H4 (cell line): ENCODE measurements around the gene POLR2J3. TPM values are rescaled to one million over a fixed set of nuclear protein-coding genes. Genes with fewer than 3 reads are reported as not detected.
"Not testable (repeated sequence)": the region's sequence is repeated elsewhere in the genome, so short reads cannot be mapped to it uniquely, and the experiment has no call there.

Experiments used
- DNase-seq: peaks from one replicate; pipeline ENCODE4 v3.0.0-alpha.2; 2015; ENCODE audit warnings: low spot score
- total RNA-seq: library from RNA; depleted of rRNA; stranded (reverse); fragments of >200 nt; shearing (Covaris generic); gene quantifications from 2 replicates; pipeline ENCODE4 v1.2.3, GENCODE V29; 2014

The POLR2J3 gene
- total RNA-seq, 1 experiment from 2014 or later = 11.9 TPM

DNA sequence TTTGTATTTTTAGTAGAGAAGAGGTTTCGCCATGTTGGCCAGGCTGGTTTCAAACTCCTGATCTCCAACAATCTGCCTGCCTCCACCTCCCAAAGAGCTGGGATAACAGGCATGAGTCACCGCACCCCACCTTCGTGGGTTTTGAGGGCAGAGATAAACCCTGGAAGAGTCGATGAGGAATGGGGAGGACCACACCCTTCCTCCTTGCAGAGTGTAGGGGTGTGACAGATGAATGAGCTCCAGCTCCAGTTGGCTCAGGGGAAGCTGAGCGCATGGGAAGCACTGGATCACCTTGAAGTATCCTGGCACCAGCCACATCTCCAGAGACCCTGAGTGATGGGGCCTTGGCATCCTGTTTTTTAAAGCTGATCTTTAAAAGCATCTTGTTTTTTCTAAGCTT is 11.1 kb upstream of the POLR2J3 start:
- not testable (repeated sequence) for DNase-seq

DNA sequence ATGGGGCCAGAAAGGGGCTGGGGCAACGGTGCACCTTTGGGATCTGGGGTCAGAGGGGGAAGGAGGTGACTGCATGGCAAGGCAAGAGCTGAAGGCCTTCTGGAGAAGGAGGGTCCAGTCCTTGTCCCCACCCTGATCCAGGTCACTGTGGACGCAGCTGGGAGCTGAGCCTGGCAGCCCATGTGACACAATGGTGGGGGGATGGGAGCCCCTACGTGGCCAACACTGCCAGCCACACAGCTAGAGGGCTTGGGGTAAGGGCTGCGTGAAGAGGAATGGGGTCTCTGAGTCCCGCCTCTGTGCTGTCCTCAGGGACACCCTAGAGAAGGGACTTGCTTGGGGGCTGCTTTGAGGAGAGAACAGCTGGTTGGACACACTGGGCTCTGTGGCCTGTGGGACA is 9.3 kb upstream of the POLR2J3 start:
- DNase-seq = not testable (repeated sequence)

DNA sequence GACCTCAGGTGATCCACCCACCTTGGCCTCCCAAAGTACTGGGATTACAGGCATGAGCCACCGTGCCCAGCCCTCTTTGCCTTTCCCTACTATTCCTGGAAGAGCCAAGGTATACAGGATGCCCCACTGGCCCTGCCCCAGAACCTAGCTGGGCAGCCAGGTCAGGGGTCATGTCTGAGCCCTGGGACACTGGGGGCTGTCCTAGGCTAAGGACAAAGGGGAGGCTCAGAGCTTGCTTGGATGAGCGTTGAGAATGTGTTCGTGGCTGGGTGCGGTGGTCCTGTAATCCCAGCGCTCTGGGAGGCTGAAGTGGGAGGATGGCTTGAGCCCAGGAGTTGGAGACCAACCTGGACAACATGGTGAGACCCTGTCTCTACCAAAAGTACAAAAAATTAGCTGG is 6.1 kb upstream of the POLR2J3 start:
- not testable (repeated sequence) for DNase-seq

DNA sequence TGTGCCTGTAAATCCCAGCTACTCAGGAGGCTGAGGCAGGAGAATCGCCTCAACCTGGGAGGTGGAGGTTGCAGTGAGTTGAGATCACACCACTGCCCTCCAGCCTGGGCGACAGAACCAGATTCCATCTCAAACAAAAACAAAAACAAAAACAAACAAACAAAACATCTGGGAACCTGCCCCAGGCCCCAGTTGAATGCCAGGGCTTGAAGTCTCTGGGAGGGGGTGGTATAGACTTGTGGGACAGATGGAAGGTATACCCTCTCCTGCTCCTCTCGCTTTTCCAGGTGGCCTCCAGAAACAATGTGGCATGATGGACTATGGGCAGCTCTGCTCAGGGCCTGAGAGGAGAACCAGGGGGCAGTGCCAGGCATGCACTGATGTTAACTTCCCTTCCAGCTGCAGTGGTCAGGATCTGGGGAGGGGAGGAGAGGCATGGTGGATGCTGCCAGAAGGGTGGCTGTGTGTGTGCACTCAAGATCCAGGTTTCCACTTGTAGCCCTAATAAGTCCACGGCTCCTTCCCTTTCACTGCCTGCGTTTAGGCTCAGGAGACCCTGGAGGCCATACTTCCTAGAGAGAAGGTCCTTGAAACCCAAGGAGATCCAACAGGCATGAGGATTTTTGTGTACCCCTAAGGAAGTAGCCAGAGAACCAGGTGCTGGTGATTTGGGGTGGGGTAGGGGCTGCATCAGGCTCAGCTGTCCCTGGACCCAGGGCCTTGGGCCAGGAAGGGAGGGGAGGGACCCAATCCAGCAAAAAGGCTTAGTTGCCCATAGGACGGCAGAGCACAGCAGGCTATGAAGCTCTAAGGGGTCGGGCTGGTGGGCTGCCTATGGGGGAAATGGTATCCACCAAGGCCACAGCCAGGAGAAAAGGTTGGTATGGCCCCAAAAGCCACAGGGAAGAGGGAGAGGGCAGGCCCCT is 5.2 kb upstream of the POLR2J3 start:
- DNase-seq = not testable (repeated sequence)

DNA sequence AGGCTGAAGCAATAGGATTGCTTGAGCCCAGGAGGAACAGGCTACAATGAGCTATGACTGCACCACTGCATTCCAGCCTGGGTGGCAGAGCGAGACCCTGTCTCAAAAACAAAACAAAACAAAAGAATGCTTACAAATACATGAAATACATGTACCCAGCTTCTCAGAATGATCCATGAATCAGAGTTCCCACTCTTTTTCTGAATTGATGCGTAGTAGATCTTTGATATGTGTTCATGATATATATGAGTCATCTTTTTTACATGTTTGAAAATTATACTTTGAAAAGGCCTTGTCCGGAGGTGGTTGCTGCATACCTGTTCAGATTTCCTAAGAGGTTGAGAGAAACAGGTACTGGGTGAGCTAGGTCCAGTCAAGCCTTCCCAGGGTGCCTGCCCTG is 4.0 kb upstream of the POLR2J3 start:
- not testable (repeated sequence) for DNase-seq

DNA sequence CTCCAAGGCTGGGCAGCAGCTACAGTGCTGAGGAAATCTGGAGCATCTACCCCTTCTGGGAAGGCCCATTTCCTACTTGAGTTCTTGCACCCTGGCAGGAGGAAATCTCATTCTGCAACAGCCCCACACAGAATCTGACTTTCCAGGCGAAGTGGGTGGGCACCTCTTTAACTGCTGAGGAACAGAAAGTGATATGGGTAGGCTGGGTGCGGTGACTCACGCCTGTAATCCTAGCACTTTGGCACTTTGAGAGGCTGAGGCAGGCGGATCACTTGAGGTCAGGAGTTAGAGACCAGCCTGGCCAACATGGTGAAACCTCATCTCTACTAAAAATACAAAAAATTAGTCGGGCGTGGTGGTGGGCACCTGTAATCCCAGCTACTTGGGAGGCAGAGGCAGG is 2.2 kb upstream of the POLR2J3 start:
- not testable (repeated sequence) for DNase-seq

DNA sequence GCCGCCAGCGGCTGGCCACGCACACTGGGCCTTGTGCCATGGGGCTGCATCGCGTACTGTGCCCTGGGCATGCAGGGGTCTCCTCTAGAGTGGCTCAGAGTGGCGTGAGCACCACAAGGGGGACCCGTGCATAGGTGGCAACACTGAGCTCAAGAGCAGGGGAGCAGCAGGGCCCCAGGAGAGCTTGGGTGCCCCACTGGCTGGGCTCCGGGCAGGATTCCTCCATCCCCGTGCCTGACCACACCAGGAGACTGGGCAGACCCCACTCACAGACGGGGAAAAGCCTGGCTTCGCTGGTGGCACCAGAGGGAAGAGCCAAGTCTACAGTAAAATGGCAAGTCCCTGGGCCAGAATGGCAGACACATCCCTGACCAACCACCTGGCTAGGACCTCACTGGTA is 3.8 kb downstream of the POLR2J3 start:
- DNase-seq = not testable (repeated sequence)

DNA sequence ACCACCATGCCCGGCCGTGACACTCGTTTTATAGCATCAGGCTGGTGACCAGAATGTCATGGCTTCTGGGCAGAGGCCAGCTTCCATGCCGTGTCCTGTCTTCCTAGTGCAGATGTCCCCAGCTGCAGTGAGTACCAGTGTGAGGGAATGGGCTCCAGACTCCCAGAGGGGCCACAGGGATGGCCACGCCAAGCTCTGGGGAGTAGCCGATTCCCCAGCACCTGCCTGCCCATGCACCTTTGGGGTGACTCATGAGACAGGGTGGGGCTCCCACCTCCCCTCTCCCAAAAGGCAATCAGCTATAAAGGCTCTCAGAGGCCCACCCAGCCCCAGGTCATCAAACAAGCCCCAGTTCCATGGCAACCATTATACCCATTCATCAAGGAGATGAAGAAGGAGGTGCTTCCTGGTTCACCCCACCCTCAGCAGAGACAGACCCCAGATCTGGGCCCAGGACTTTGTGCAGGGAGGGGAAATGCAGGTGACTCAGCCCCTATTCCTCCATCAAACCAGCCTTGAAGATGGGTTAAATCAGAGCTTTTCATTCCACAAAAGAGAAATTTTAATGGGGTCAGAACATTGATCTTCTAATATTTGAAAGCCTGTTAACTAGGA is 21.5 kb downstream of the POLR2J3 start, which contains the start of gene SPDYE2:
Gene SPDYE2 (plus strand): TSS at position 419 of the 615 bp plus-strand sequence. CDS start 2,030 bp downstream, outside the sequence.
- DNase-seq = not testable (repeated sequence)

DNA sequence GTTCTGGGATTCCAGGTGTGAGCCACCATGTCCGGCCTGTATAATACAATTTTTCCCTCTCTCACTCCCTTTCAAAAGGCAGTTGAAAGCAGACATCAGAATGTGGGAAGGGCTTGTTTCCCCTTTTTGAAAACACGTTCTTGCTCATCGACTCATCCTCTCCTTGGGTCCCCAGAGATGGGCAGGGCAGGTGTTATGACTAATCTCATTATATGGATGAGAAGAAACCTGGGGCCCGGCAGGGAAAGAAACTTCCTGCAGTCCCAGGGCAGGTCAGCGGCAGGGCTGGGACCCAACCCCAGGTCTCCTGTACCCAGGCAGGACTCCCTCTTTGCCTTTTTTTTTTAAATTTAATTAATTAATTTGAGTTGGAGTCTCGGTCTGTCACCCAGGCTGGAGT is 26.0 kb downstream of the POLR2J3 start:
- DNase-seq = not testable (repeated sequence)

DNA sequence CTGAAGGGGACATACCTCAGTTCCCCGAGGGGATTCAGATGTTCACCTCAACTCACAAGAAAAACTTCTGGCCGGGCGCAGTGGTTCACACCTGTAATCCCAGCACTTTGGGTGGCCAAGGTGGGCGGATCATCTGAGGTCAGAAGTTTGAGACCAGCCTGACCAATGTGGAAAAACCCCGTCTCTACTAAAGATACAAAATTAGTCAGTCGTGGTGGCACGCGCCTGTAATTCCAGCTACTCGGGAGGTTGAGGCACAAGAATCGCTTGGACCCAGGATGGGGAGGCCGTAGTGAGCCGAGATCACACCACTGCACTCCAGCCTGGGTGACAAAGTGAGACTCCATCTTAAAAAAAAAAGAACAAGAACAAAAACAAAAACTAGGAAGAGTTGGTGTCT is 27.1 kb downstream of the POLR2J3 start:
- not testable (repeated sequence) for DNase-seq

DNA sequence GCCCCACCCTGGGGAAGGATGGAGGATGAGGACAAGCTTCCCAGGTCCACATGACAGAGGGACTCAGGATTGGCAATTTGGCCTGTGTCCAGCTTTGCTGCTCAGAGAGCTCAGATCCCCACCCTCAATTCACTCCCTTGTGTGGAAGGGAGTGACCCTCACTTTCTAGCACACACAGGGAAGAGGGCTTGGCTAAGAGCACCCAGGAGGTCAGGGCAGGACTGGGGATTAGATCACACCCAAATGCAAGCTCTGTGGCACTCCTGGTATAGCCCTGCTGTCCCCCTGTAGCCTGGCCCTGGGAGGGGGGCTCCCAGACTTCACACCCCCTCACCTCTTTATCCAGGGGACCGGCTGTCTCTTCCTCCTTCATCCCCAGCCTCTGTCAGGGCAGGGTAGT is 28.0 kb downstream of the POLR2J3 start:
- not testable (repeated sequence) for DNase-seq

DNA sequence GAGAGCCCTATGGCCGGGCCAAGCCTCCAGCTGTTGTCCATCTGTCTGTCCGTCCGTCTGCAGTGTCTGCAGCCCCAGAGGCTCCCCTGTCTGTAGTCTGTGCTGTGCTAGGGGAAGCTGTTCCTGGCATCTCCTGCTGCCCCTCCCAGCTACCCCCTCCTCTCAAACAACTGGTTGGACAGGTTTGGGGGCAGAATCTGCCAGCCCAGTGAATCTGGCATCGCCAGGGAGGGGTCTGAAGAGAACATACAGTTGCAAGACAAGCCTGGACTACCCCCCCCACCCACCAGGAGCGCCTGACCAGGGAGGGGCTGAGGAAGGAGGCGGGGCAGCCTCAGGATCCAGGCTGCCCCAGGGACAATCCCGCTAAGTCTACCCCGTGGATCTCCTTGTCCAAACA is 28.8 kb downstream of the POLR2J3 start, which contains the start of gene UPK3BL2:
Gene UPK3BL2 (minus strand): TSS at position 101 of the 400 bp plus-strand sequence. CDS start 60 bp downstream, at position 41.
- DNase-seq = not testable (repeated sequence)

DNA sequence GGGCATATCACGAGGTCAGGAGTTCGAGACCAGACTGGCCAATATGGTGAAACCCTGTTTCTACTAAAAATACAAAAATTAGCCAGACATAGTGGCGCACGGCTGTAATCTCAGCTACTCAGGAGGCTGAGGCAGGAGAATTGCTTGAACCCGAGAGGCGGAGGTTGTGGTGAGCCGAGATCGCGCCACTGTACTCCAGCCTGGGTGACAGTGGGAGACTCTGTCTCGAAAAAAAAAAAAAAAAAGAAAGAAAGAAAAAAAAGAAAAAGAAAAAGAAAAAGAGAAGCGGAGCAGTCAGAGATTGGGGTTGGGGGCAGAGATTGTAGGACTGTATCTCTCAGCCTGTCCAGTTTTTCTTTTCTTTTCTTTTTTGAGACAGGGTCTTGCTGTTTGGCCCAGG is 29.6 kb downstream of the POLR2J3 start:
- not testable (repeated sequence) for DNase-seq

DNA sequence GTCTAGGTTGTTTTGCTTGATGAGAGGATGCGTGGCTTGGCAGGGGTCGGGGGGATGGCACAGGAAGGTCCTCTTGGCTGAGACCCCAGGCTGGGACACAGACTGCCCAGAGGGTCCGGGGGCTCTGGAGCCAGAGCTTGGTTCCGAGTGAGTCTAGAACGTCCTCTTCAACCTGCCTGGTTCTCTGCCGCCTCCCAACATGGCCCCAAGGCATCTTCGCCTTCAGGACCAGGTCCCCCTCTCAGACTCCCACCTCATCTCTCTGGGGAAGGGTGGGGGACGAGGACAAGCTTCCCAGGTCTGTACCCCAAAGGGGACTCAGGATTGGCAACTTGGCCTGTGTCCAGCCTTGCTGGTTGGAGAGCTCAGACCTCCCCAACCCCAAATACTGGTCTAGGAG is 30.3 kb downstream of the POLR2J3 start:
- not testable (repeated sequence) for DNase-seq

DNA sequence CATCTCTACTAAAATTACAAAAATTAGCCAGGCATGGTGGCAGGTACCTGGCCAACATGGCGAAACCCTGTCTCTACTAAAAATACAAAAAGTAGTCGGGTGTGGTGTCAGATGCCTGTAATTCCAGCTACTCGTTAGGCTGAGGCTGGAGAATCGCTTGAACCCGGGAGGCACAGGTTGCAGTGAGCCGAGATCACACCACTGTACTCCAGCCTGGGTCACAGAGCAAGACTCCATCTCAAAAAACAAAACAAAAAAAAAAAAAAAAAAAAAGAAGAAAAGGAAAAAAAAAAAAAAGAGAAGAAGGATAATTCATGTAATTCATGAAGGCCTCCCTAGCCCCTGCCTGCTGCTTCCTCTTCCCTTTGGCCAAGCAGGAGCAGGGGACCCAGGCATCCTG is 31.8 kb downstream of the POLR2J3 start:
- DNase-seq = not testable (repeated sequence)

DNA sequence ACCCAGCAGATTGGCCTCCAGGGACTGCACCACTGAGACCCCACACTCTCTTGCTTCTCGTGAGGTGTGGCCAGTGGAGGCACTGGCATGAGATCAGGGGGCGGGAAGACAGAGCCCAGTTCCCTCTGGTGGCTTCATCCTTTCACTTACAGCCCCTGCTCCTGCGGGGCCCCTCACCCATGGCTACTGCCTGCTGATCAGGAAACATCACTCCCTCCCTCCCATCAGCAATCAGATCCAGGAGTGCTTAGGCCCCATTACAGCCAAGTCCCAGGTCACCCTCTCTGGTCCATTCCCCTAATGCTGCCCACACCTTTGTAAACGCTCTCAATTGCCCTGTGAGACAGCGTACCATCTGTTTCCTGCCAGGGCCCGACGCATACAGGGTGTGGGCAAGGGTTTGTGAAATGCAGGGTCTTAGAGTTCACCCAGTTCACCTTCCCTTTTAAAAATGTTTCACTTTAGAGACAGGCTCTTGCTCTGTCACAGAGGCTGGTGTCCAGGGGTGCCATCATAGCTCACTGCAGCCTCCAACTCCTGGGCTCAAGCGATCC is 37.2 kb downstream of the POLR2J3 start:
- not testable (repeated sequence) for DNase-seq

DNA sequence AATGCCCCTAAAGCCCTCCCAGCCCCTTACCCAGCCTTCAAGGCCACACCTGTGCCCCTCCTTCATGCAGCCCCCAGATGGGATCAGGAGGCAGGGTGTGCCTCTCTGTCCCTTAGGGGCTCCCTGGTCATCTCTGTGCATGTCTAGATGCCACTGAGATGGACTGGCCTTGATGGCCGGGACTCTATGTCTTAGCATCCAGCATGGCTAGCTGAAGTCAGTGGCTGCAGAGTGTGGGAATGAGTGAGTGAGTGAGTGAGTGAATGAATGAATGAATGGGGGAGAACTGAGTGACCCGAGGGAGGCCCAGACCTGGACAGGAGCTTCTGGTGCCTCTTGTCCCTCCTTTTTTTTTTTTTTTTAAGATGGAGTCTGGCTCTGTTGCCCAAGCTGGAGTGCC is 40.3 kb downstream of the POLR2J3 start:
- not testable (repeated sequence) for DNase-seq

DNA sequence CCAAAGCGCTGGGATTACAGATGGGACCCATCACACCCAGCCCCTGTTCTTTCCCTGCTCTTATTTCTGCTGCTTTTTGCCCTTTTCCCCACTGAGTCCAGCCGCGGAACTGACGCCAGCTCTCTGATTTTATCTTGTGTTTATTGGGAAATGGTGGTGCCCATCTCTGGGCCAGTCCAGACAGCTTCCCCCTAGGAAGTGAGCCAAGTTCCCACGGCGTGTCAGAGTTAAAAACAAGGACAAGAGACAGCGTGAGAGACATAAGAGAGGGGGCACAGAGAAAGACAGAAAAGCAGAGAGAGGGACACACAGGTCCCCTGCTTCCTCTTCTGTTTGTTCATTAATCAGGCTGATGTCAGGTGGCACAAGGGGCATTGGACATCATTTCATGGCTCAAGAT is 40.8 kb downstream of the POLR2J3 start:
- DNase-seq = not testable (repeated sequence)

DNA sequence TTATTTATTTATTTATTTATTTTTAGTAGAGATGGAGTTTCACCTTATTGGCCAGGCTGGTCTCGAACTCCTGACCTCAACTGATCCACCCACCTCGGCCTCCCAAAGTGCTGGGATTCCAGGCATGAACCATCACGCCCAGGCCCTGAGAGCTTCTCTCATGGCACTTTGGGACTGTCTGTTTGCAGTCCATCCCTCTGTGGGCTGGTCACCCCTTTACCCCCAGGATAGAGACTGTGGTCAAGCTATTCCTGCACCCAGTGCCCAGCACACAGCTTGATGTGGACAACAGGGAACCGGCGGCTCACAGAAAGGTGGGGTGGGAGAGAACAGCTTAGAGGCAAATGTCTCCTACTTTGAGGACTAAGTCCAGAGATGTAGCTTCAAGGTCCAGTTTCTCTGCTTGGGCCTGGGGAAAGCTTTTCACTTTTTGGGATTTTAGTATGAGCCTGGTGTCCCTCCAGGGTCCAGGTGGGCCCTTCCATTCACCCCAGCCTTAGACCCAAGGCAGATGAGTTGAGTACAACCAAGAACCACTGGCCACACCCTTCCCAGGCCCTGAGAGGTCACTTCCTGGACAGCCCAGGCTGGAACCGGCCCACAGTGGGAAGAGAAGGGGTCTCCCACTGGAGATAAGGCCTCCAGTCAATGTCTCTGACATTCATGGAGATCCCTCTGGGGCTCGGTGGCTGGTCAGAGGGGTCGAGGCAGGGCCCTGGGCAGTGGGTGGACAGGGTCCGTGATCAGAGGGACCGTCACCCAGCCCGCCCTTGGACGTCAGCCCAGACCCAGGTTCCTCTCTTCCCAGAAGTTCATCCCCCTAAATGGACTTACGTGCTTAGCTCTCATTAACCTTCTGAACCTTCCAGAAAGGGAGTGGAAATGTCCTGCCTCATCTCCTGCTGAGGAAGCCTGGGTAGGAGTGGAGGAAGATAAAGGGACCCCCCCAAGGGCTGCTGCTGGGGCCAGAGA is 44.3 kb downstream of the POLR2J3 start:
- DNase-seq = not testable (repeated sequence)

DNA sequence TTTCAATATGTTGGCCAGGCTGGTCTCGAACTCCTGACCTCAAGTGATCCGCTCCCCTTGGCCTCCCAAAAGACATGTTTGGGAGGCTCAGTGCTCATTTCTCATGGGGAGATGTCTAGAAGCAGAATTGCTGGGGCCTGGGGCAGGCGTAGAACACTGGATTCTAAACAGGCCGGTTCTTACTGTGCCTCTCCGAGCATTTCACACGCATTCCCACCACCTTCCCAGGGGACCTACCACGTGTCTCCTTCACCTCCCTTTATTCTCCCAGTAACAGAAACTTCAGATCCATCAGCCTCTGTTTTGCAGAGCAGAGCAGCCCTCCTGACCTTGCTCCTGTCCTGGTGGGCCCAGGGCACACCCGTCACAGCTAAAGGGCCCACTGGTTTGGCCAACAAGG is 45.2 kb downstream of the POLR2J3 start:
- DNase-seq = not testable (repeated sequence)

DNA sequence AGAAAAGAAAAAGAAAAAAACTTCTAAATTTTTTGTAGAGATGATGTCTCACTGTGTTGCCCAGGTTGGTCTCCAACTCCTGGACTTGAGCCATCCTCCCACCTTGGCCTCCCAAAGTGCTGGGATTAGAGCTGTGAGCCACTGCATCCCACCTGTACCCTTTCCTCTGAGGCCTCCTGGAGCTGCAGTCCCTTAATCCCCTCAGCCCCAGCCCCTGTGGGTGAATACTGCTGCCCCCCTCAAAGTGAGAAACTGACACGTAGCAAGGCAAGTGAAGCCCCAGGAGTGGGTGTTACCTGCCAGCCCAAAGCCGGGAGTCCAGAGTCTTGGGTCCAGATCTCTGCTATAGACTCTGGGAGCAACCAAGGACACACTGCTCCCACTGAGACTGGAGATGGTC is 47.6 kb downstream of the POLR2J3 start:
- not testable (repeated sequence) for DNase-seq
